ENCODE measurements around the gene SLC19A1. TPM values are rescaled to one million over a fixed set of nuclear protein-coding genes. Genes with fewer than 3 reads are reported as not detected.

Gene SLC19A1
- total RNA-seq, 2 experiments from 2014 or later: 34.3 to 38.4 TPM

DNA sequence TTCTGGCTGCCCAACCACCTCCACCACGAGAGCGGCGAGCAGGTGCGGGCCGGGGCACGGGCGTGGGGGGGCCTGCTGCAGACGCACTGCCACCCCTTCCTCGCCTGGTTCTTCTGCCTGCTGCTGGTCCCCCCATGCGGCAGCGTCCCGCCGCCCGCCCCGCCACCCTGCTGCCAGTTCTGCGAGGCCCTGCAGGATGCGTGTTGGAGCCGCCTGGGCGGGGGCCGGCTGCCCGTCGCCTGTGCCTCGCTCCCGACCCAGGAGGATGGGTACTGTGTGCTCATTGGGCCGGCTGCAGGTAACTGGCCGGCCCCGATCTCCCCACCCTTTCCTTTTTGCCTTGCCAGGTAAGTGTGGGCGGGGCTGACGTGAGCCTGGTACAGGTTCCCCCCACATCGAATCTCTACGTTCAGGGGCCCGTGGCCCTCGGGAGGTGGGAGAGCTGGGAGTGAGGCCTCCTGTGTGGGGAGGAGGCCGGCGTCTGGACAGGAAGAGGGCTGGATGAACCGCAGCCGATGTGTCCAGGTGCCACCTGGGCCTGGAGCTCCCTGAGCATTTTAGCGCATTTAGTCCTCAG, 85.6 kb downstream of the SLC19A1 start:
- ATAC-seq (ENCODE audit: low read depth) (no peak), DNase-seq (no peak)
- H3K27me3 Mint-ChIP-seq: no peaks in the 10 kb centered on the region
- no peak overlapping the region for H3K27ac Mint-ChIP-seq
- peaks cover 7% of the 10 kb centered on the region for H3K9me3 Mint-ChIP-seq
- no peaks in the 10 kb centered on the region for H3K4me1 Mint-ChIP-seq
- no peak overlapping the region for H3K4me3 Mint-ChIP-seq
- POLR2A ChIA-PET: no interaction called here
- H3K36me3 Mint-ChIP-seq: no peaks in the 10 kb centered on the region

DNA sequence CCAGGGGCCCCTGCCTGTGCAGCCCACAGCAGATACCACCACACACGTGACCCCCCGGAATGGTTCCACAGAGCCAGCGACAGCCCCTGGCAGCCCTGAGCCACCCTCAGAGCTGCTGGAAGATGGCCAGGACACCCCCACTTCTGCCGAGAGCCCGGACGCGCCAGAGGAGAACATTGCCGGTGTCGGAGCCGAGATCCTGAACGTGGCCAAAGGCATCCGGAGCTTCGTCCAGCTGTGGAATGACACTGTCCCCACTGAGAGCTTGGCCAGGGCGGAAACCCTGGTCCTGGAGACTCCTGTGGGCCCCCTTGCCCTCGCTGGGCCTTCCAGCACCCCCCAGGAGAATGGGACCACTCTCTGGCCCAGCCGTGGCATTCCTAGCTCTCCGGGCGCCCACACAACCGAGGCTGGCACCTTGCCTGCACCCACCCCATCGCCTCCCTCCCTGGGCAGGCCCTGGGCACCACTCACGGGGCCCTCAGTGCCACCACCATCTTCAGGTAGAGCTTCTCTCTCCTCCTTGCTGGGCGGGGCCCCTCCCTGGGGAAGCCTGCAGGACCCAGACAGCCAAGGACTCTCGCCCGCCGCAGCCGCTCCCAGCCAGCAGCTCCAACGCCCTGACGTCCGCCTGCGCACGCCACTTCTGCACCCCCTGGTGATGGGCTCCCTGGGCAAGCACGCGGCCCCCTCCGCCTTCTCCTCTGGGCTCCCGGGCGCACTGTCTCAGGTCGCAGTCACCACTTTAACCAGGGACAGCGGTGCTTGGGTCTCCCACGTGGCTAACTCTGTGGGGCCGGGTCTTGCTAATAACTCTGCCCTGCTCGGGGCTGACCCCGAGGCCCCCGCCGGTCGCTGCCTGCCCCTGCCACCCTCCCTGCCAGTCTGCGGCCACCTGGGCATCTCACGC, 86.3 kb downstream of the SLC19A1 start:
- Mint-ChIP-seq H3K27ac (no peak overlapping the region), H3K4me1 (no peaks in the 10 kb centered on the region), H3K27me3 (no peaks in the 10 kb centered on the region), H3K9me3 (peaks cover 7% of the 10 kb centered on the region), H3K4me3 (no peak overlapping the region), H3K36me3 (no peaks in the 10 kb centered on the region)
- ATAC-seq (ENCODE audit: low read depth): no peak
- POLR2A ChIA-PET: no interaction called here
- no peak for DNase-seq

DNA sequence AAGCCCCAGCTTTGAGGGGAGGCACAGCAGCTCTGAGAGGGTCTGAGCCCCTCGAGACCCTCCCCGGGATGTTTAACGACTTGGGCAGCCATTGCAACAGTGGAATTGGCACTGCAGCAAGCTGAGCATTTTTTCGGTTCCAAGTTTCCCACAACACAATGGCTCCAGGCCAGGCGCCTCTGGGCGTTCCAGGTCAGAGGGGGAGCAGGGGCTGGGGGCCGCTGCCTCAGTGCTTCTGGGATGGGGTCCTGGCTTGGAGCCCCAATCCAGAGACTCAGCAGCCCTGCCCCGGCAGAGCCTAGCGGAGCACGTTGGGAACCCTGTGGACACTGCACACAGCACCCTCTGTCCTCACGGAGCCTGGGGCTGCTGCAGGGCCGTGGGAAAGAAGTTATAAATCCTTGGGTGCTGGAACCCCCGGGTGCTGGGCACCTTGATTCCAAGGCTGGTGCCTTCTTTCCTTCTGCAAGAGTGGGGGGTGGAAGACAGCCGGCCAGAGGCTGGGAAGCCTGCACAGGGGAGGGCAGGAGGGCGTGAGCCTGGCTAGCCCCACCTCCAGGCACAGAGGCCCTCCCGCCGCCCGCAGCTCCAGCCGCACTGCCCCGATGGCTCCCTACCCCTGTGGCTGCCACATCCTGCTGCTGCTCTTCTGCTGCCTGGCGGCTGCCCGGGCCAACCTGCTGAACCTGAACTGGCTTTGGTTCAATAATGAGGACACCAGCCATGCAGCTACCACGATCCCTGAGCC, 87.1 kb downstream of the SLC19A1 start:
- Mint-ChIP-seq H3K27ac (no peak overlapping the region), H3K4me1 (no peaks in the 10 kb centered on the region), H3K27me3 (no peaks in the 10 kb centered on the region), H3K36me3 (no peaks in the 10 kb centered on the region), H3K4me3 (no peak overlapping the region), H3K9me3 (peaks cover 7% of the 10 kb centered on the region)
- ATAC-seq (ENCODE audit: low read depth): peak; percentile 62
- POLR2A ChIA-PET: no interaction called here
- DNase-seq: no peak

DNA sequence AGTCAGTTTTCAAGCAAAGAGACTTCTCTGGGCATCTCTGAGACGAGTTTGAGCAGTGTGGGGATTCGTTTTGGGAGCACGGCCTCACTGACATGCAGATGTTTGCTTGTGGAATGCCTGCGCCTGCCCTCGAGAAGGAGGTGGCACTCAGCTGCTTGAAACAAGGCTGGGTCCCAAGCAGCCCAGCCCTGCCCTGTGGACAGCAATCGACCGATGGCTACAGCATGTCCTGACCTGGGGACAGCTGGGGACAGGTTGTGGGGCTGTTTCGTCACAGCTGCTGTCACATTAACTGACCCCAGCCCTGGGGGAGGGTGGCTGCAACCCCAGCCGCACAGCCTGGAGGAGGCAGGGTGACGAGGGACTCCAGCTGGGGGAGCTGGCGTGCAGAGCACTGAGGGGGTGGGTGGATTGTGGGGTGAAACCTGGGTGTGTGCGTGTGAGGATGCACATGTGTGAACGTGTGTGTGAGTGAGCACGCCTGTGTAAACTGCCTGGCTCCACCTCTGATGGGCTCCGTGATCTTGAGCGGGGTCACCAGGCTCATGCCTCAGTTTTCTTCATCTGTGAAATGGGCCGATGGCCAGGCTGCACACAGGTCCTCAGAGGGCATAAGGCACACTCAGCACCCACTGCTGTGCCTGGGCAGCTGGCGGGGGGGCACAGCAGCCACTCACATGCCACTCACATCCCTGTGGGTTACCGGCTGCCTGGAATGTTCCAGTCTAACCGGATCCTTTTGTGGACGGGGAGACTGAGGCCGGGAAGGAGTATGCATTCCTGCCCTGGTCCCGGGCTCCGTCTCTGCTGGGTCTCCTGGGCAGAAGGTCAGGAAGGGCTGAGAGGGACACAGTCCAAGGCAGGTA, 87.9 kb downstream of the SLC19A1 start:
- H3K27me3 Mint-ChIP-seq: no peaks in the 10 kb centered on the region

DNA sequence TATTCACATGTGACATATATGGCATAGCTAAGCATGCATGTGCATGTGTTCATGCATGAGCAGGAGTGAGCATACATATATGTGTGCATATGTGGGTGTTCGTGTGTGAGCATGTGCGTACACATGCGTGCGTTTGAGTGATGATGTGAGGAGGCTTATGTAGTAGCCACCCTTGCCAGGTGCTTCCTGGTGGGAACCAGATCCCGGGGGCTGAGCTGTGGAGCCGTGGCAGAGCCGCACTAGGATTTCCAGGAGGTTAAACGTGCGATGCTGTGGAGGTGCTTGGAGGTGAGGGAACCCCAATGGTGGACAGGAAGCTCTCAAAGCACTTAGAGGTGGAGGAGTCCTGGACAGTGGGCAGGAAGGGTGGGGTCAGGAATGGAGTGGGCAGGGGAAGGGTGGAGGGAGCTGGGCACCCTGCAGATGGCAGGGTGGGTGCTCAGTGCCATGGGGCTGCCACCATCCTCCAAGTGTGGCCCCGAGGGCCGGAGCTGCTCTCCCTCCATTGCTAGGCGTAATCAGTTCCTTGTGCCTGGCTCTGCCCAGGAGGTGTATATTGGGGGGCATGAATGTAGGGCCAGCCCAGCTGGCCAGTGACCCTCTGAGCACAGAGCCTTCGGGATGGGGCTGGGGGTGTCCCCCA, 88.8 kb downstream of the SLC19A1 start:
- peaks cover 7% of the 10 kb centered on the region for H3K9me3 Mint-ChIP-seq
- H3K27ac Mint-ChIP-seq: peak overlapping the region; percentile 17
- H3K27me3 Mint-ChIP-seq: peaks cover 2% of the 10 kb centered on the region
- H3K4me3 Mint-ChIP-seq: no peak overlapping the region
- H3K36me3 Mint-ChIP-seq: no peaks in the 10 kb centered on the region
- POLR2A ChIA-PET: no interaction called here
- ATAC-seq (ENCODE audit: low read depth): no peak
- no peaks in the 10 kb centered on the region for H3K4me1 Mint-ChIP-seq
- no peak for DNase-seq

More for the DNA sequence above, 87.9 kb downstream of the SLC19A1 start:
- DNase-seq: no peak
- no peaks in the 10 kb centered on the region for H3K4me1 Mint-ChIP-seq
- peaks cover 7% of the 10 kb centered on the region for H3K9me3 Mint-ChIP-seq
- POLR2A ChIA-PET: no interaction called here
- H3K4me3 Mint-ChIP-seq: no peak overlapping the region
- H3K36me3 Mint-ChIP-seq: no peaks in the 10 kb centered on the region
- H3K27ac Mint-ChIP-seq: no peak overlapping the region
- ATAC-seq (ENCODE audit: low read depth): no peak

DNA sequence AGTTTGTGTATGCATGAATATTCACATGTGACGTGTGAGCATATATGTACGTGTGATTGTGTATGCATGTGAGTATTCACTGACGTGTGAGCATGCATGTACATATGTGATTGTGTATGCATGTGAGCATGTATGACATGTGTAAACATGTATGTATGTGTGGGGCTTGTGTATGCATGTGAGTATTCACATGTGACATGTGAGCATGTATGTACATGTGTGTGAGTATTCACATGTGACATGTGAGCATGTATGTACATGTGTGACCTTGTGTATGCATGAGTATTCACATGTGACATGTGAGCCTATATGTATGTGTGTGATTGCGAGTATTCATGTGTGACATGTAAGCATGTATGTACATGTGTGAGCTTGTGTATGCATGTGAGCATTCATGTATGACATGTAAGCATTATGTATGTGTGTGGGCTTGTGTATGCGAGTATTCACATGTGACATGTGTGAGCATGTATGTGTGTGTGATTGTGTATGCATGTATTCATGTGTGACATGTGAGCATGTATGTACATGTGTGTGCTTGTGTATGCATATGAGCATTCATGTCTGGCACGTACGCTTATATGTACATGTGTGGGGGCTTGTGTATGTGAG, 89.4 kb downstream of the SLC19A1 start:
- Mint-ChIP-seq H3K9me3 (peaks cover 9% of the 10 kb centered on the region), H3K27me3 (peaks cover 4% of the 10 kb centered on the region), H3K4me1 (no peaks in the 10 kb centered on the region), H3K27ac (no peak overlapping the region), H3K4me3 (no peak overlapping the region), H3K36me3 (no peaks in the 10 kb centered on the region)
- ATAC-seq (ENCODE audit: low read depth) (no peak), DNase-seq (no peak)
- POLR2A ChIA-PET: no interaction called here

DNA sequence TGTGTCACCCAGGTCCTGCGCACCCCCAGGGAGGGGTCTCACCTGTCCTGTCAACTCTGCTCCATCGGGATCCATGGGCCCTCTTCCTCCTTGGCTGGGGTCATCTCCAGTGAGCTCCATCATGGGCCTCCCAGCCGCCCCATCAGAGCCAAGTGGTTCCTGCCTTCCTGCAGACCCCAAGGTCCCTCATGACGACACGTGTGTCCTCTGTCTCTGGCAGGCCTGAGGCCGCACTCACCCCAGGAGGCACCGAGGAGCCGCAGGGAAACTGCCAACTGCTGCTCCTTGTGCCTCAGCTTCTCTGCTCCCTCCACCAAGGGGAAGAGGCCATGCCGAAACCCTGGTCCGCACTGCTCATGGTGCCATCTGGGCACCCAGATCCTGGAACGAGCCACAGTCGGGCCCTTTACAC, 90.5 kb downstream of the SLC19A1 start:
- no peak overlapping the region for H3K27ac Mint-ChIP-seq
- H3K27me3 Mint-ChIP-seq: peaks cover 10% of the 10 kb centered on the region
- peaks cover 9% of the 10 kb centered on the region for H3K9me3 Mint-ChIP-seq
- H3K36me3 Mint-ChIP-seq: no peaks in the 10 kb centered on the region
- DNase-seq (no peak), ATAC-seq (ENCODE audit: low read depth) (no peak)
- H3K4me1 Mint-ChIP-seq: no peaks in the 10 kb centered on the region
- no peak overlapping the region for H3K4me3 Mint-ChIP-seq
- POLR2A ChIA-PET: no interaction called here

DNA sequence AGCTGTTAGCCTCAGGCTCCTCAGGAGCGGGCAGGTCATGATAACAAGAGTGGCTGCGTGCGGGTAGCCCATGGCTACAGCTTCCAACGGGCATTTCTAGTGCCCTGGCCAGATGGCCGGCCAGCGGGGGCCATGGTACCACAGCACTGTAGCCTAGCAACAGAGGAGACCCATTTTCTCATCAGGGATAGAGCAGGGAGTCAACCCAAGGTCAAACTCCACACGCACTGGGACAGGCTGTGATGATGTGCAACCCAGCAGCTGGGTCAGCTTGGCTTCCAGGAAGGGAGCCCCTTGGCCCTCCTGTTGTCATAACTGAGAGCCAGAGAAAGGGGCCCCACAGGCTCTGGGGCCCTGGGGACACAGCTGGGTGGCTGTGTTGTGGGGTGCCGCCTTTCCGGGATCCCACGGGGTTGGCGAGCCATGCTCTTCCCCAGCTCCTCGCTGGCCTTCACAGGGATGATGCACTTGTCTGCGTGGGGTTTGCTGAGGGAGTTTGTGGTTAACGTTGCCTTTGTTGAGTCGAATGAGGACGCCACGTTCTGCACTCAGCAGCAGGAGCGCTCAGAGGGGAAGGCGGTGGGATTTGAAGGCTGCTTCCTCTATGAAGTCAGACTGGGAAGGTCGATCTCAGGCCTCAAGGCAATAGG, 91.0 kb downstream of the SLC19A1 start:
- Mint-ChIP-seq H3K4me3 (no peak overlapping the region), H3K27me3 (peaks cover 15% of the 10 kb centered on the region), H3K36me3 (no peaks in the 10 kb centered on the region), H3K4me1 (no peaks in the 10 kb centered on the region), H3K9me3 (peaks cover 10% of the 10 kb centered on the region), H3K27ac (no peak overlapping the region)
- POLR2A ChIA-PET: no interaction called here
- no peak for DNase-seq
- ATAC-seq (ENCODE audit: low read depth): no peak

DNA sequence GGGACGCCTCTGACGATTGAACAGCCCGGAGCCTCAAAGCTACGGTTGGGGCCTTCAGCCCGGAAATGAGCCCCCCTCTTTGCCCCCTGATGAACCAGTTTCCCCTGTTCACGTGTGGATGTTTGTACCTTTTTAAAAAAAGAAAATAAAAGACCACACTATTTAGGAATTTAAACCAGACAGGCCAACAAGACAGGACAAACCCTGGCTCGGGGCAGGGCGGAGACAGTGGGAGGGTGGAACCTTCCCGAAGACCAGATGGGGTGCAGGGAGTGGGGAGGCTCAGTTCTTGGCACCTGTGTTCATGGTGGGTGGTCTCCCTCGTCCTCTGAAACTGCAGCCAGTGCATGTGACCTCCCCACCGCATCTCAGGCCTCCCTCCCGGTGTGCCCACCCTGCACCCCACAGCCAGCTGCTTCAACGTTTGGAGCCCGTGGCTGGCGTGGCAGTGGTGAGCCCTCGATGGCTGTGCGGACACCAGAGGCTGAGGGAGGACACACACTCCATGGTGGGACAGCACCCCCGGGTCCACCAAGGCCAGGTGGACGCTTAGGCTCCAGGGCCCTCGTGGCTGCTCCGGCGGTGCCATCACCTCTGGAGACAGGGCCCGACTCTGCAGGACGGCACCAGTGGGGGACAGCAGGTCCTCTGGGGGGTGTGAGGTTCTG, 91.7 kb downstream of the SLC19A1 start:
- Mint-ChIP-seq H3K36me3 (no peaks in the 10 kb centered on the region), H3K27me3 (peaks cover 17% of the 10 kb centered on the region), H3K9me3 (peaks cover 12% of the 10 kb centered on the region), H3K4me3 (no peak overlapping the region), H3K4me1 (no peaks in the 10 kb centered on the region), H3K27ac (no peak overlapping the region)
- DNase-seq (no peak), ATAC-seq (ENCODE audit: low read depth) (no peak)
- POLR2A ChIA-PET: no interaction called here

DNA sequence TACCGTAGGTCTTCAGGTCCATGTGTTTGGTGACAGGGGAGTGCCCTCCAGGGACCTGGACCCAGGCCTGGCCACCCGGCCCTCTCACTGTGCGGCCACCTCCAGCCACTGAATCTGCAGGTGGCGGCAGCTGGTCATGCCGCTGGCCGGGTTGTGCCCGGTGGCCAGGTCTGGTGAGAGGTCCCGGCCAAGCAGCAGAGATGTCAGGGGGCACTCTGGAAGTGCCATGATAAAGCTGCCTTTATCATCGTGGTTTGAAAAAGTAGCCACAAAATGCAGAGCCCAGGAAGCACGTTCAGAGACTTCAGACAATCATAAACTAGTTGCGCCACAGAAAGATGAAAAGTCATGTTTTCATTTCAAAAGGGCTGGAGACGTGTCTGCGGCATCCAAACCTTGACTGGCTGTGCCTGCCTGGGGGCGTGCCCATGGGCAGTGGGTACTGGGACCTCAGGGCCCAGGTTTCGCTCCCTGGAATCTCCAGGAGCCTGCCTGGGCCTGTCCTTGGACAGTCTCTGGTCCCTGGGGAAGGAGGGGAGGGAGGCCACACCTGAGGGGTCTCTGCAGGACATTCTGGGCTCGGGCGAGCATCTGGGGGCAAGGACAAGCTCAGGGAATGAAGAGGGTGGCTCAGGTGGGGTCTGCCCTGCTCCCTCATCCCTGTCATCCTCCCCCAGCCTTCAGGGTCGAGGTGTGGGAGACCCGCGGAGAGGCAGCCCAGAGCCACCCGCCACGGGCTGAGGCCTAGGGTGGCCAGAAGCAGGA, 92.4 kb downstream of the SLC19A1 start:
- DNase-seq (no peak), ATAC-seq (ENCODE audit: low read depth) (no peak)
- H3K27ac Mint-ChIP-seq: no peak overlapping the region
- no peaks in the 10 kb centered on the region for H3K36me3 Mint-ChIP-seq
- H3K4me3 Mint-ChIP-seq: no peak overlapping the region
- no peaks in the 10 kb centered on the region for H3K4me1 Mint-ChIP-seq
- POLR2A ChIA-PET: no interaction called here
- peaks cover 12% of the 10 kb centered on the region for H3K9me3 Mint-ChIP-seq
- H3K27me3 Mint-ChIP-seq: peaks cover 20% of the 10 kb centered on the region

Measured in activated naive CD8-positive, alpha-beta T cell treated with anti-CD3 and anti-CD28 coated beads, Interleukin-2, amount 10 ng/mL, durations not matched to agents 7 days and 5 days (primary cell).